HEK293 (cell line): ENCODE measurements around the gene GDI2.

ENCODE experiments used
- MYNN ChIP-seq: fragments of 450-650 bp; formaldehyde crosslinking; IDR thresholded peaks from 2 replicates; pipeline ENCODE4 v1.5.1; 2016; ENCODE audit warnings: missing biosample characterization, missing genetic modification characterization, borderline replicate concordance
- ZNF10 ChIP-seq: fragments of 450-650 bp; formaldehyde crosslinking; IDR thresholded peaks from 2 replicates; pipeline ENCODE4 v1.5.1; 2017; ENCODE audit warnings: missing biosample characterization, missing genetic modification characterization
- ZNF174 ChIP-seq: fragments of 450-650 bp; formaldehyde crosslinking; IDR thresholded peaks from 2 replicates; pipeline ENCODE4 v1.5.0; 2017; ENCODE audit warnings: missing biosample characterization, mild to moderate bottlenecking, missing genetic modification characterization
- ZNF350 ChIP-seq: fragments of 450-650 bp; formaldehyde crosslinking; IDR thresholded peaks from 2 replicates; pipeline ENCODE4 v1.5.0; 2017; ENCODE audit warnings: missing biosample characterization, mild to moderate bottlenecking, missing genetic modification characterization
- ZSCAN16 ChIP-seq: fragments of 450-650 bp; formaldehyde crosslinking; IDR thresholded peaks from 2 replicates; pipeline ENCODE4 v1.5.1; 2016; ENCODE audit warnings: missing biosample characterization, missing genetic modification characterization
- TF ChIP-seq, protein P1 (sequence below): fragments of 450-650 bp; IDR thresholded peaks from 2 replicates; pipeline ENCODE4 v1.5.1; 2018; ENCODE audit warnings: missing biosample characterization, missing genetic modification characterization
- TF ChIP-seq, protein P2 (sequence below): fragments of 450-650 bp; formaldehyde crosslinking; IDR thresholded peaks from 2 replicates; pipeline ENCODE4 v1.5.1; 2016; ENCODE audit warnings: missing biosample characterization, missing genetic modification characterization
- TF ChIP-seq, protein P3 (sequence below): fragments of 450-650 bp; formaldehyde crosslinking; conservative IDR thresholded peaks from 2 replicates; pipeline ENCODE4 v1.5.1; 2016; ENCODE audit warnings: low read depth, missing biosample characterization, missing genetic modification characterization

Gene GDI2

DNA sequence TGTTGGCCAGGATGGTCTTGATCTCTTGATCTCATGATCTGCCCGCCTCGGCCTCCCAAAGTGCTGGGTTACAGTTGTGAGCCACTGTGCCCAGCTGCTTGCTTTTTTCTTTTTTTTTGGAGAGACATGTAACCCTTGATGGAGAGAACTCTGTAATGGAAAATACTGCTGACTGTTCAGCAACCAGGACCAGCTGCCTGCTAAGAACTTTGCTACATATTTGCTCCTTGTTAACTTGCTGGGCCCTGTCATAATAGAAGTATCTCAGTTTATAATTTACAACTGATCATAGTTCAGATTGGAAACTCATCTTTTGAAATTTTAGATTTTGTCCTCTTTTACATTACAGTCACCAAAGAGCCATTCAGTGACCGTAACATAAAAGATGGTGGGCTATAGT is 93.7 kb downstream of the GDI2 start (continued):
- TF ChIP-seq, protein P1, sequence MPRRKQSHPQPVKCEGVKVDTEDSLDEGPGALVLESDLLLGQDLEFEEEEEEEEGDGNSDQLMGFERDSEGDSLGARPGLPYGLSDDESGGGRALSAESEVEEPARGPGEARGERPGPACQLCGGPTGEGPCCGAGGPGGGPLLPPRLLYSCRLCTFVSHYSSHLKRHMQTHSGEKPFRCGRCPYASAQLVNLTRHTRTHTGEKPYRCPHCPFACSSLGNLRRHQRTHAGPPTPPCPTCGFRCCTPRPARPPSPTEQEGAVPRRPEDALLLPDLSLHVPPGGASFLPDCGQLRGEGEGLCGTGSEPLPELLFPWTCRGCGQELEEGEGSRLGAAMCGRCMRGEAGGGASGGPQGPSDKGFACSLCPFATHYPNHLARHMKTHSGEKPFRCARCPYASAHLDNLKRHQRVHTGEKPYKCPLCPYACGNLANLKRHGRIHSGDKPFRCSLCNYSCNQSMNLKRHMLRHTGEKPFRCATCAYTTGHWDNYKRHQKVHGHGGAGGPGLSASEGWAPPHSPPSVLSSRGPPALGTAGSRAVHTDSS (tag by site-specific recombination) = no peak
- no peak for TF ChIP-seq ZNF174 (tag by site-specific recombination)
- no peak for TF ChIP-seq ZNF10
- TF ChIP-seq ZNF350 (tag by site-specific recombination) = no peak
- TF ChIP-seq, protein P2, sequence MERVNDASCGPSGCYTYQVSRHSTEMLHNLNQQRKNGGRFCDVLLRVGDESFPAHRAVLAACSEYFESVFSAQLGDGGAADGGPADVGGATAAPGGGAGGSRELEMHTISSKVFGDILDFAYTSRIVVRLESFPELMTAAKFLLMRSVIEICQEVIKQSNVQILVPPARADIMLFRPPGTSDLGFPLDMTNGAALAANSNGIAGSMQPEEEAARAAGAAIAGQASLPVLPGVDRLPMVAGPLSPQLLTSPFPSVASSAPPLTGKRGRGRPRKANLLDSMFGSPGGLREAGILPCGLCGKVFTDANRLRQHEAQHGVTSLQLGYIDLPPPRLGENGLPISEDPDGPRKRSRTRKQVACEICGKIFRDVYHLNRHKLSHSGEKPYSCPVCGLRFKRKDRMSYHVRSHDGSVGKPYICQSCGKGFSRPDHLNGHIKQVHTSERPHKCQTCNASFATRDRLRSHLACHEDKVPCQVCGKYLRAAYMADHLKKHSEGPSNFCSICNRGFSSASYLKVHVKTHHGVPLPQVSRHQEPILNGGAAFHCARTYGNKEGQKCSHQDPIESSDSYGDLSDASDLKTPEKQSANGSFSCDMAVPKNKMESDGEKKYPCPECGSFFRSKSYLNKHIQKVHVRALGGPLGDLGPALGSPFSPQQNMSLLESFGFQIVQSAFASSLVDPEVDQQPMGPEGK (tag by site-specific recombination) = no peak
- TF ChIP-seq, protein P3, sequence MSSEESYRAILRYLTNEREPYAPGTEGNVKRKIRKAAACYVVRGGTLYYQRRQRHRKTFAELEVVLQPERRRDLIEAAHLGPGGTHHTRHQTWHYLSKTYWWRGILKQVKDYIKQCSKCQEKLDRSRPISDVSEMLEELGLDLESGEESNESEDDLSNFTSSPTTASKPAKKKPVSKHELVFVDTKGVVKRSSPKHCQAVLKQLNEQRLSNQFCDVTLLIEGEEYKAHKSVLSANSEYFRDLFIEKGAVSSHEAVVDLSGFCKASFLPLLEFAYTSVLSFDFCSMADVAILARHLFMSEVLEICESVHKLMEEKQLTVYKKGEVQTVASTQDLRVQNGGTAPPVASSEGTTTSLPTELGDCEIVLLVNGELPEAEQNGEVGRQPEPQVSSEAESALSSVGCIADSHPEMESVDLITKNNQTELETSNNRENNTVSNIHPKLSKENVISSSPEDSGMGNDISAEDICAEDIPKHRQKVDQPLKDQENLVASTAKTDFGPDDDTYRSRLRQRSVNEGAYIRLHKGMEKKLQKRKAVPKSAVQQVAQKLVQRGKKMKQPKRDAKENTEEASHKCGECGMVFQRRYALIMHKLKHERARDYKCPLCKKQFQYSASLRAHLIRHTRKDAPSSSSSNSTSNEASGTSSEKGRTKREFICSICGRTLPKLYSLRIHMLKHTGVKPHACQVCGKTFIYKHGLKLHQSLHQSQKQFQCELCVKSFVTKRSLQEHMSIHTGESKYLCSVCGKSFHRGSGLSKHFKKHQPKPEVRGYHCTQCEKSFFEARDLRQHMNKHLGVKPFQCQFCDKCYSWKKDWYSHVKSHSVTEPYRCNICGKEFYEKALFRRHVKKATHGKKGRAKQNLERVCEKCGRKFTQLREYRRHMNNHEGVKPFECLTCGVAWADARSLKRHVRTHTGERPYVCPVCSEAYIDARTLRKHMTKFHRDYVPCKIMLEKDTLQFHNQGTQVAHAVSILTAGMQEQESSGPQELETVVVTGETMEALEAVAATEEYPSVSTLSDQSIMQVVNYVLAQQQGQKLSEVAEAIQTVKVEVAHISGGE (tag by site-specific recombination) = no peak
- no peak for TF ChIP-seq MYNN
- no peak for TF ChIP-seq ZSCAN16 (tag by site-specific recombination)
